NCI-H1092 treated with DMSO at 0.1 percent for 48 hours (cell line): Measurements from ENCODE around the gene ETNK1.
A peak's percentile ranks its signal among the peaks of the same experiment; 100 is the strongest.

Experiments
- DNase-seq: peaks from one replicate; lab custom pipeline; 2025; lab: John Stamatoyannopoulos, UW

The ETNK1 gene

DNA sequence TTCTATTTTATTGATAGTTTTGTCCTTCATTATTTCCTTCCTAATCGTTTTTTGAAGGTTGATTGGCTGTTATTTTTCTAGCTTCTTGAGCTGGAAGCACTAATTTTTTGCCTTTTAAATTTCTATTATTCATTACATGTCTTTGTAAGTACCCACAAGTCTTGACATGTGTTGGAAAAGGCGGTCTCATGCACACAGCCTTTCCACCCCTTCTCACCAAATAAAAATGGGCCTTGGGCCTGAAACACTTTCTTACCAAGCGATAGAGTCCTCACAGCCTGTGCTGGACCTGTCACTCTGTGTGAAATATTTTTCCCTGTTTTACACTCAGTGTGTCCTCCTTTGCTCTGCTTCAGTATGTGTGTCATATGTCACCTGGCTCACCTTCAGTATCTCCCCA, 9.9 kb downstream of the ETNK1 start:
- DNase-seq = no peak

DNA sequence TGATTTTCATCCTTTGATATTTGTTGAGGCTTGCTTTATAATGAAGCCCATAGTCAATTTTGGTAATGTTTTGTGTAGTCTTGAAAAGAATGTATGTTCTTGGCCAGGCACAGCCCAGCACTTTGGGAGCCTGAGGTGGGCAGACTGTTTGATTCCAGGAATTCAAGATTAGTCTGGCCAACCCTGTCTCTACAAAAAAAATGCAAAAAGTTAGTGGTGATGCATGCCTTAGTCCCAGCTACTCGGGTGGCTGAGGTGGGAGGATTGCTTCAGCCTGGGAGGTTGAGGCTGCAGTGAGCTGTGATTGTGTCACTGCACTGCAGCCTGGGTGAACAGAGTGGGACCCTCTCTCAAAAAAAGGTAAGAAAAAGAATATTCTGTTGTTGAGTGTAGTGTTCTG, 10.8 kb downstream of the ETNK1 start:
- no peak for DNase-seq

DNA sequence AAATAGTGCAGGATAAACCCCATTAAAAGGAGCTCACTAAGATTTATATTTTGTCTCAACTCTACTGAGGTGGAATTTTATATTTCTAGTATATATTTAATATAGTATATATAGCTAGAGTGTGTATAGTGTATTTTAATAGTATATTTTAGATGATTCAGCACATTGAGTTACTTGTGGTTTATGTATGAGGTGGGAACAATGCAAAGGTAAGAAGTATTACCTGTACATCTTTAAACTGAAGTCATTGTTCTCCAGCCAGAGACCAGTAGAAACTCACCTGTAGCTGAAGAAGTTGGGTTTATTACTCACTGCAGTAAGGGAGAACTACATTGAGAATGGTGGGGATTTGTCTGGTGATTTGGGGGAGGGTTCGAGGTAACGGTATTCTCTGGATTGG, 15.9 kb downstream of the ETNK1 start:
- DNase-seq = no peak

DNA sequence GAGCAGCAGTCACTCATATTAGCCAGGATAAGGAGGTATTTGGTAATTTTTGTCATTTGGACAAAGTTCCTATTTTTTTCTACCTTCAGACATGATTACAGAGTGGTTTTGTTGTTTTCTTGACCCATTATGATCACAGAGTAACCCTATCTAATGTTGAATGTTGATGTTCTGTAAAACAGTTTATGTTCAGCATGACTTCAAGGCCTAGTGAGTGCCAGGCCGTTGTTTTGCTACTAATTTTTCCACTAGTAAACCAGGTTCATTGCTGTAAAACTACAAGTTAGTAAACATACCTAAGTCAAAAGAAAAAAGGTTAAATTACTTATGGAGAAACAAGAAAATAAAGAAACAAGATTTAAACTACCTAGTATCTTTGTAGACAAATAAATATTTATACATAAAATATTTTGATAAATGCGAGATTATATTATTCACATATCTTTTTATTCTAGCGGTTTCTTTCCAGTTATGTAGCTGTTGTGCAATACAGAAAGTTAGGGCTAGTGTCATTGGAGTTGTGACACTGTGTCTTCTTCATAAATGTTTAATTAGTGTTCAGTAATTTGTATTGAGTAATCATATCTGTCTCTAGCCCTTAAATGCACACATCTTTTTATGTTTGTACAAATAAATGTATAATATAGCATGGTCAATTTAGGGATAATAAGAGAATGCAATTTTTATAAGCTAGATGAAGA, 16.5 kb downstream of the ETNK1 start:
- DNase-seq = no peak

DNA sequence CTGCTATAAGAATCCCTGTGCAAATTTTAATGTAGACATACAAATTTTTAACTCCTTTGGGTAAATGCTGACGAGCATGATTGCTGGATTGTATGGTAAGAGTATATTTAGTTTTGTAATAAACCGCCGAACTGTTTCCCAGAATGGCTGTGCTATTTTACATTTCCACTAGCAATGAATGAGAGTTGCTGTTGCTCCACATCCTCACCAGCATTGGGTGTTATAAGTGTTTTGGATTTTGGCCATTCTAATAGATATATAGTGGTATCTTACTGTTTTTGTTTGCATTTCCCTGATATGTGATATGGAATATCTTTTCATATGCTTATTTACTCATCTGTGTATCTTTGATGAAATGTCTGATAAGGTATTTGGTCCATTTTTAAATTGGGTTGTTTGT, 23.7 kb downstream of the ETNK1 start:
- DNase-seq = no peak

DNA sequence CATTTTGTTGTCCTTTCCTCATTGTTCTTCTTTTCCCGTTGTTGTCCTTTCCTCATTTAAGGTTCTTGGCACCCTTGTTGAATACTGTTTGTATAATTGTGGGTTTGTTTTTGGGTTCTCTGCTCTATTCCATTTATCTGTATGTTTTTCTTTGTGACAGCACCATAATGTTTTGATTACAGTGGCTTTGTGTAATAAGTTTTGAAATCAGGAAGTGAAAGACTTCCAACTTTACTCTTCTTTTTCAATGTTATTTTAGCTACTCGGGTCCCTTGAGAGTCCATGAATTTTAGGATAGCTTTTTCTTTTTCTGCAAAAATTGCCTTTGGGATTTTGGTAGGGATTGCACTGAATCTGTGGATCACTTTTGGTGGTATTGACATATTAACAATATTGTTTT, 28.1 kb downstream of the ETNK1 start:
- DNase-seq = no peak

DNA sequence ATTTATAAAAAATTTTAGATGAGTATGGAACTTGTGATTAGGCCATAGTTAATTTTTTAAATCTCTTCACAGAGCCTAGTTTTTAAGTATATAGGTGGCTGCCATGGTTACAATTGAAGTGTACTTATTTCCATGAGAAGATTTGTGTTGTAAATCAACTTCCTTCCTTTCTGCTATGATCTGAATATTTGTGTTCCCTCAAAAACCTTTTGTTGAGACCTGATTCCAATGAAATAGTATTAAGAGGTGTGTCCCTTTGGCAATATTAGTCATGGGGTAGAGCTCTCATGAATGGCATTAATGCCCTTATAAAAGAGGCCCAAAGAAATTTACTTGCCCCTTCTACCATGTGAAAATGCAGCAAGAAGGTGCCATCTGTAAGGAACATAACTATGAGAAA, 28.8 kb downstream of the ETNK1 start:
- DNase-seq = no peak

DNA sequence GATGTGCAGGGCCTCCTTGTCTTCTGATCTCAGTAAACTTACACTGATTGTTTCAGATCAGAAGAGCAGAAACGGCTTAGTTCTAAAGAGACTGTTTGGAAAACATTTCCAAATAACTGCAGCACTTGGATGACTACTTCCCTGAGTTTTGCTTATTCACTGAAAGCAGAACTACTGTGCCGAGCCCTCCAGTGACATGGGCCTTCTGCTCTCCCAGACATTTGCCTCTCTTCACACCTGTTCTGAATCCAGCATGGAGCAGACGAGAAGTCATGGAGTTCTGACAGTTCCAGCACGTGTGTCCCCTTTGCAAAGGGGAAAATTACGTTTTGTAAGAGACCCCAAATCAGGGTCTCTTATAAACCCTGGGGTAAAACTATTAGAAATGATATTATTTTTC, 31.4 kb downstream of the ETNK1 start:
- DNase-seq = no peak

DNA sequence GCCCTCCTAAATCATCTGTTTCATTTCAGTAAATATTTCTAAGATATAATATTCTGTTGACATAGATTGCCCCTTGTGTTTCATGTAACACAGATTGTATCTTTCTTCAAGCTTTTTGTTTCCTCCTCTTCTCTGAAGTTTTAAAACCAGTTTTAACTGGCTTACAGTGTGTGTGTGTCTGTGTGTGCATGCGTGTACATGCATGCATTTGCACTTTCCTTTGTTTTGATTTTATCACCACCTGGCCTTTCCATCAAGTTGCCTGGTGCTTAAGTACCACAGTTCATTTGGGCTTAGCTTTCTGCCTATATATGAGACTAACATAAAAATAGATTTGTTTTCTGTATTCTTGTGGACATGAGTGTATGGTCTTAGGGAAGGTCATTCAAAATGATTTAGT, 31.9 kb downstream of the ETNK1 start:
- no peak for DNase-seq

DNA sequence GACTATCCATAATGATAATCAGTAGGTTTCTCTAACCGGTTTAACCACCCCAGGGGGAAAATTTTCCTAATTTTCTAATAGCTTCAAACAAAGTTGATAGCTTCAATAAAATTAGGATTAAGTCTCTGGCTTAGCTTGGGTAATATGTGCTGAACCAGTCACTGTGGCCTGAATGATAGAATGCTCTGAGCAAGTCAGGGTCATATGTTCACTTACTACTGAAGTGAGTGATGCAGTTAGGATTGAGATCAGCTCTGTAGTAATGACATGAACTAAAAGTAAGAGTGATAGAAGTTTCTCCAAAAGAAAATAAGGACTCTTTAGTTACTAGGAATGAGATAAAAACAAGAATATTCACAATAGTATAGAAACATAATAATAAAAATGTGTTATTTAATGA, 32.6 kb downstream of the ETNK1 start:
- no peak for DNase-seq

DNA sequence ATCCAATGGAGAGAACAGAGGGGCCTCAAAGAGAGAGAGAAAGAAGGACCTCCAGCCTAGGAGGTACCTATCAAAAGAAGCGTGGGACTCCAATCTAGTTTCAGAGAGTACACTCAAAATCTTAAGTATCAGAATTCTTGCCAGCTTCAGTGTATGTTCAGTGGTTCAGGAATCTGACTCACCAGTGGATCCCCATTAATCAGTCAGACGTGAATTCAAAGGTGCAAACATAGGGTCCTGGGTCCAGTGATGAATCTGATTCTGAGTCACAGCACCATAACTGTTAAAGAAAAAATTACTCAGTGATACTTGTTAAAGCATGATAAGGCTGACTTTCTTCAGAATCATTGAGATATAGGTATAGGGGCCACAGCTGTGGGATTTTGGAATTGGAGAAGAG, 33.2 kb downstream of the ETNK1 start:
- DNase-seq = no peak

DNA sequence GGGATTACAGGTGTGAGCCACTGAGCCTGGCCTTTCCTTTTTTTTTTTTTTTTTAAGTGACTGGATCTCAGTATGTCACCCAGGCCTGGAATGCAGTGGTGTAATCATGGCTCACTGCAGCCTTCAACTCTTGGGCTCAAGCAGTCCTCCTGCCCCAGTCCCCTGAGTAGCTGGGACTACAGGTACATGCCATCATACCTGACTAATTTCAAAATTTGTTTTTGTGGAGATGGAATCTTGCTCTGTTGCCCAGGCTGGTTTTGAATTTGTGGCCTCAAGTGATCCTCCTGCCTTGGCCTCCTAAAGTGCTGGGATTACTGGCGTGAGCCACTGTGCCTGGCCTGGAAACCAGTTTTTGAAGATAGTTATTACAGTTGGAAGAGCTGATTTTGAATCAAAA, 37.4 kb downstream of the ETNK1 start:
- no peak for DNase-seq

DNA sequence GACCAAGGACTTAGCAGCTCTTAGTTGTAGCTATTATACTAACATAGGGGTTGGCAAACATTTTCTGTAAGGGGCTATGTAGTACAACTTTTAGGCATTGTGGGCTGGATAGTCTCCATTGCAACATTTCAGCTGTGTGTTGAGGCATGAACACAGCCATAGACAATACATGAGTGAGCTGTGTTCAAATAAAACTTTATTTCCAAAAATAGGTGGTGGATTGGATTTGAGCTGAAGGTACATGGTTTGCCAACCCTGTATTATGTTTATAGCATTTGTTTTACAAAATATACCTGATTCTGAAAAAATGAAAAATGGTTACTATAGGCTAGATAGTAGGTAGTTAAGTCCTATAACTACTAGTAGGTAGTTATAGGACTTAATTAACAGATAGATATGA, 40.5 kb downstream of the ETNK1 start:
- DNase-seq = no peak

DNA sequence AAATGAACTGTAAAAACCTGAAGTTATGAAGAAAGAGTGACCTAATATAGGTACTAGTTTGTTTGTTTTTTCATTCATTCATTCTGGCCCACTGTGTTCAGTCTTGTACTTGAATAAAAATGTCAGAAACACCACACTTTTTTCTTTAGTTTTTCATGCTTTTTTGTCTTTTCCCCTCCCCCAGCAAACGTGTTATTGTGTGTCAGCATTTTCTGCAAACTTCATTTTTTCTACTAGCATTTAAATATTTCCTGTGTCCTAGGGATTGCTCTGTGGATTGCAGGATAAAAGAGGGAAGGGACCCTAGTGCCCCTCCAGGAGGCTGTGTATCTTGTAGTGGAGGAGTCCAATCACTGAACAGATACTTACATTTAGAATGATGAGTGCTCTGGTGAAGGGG, 42.2 kb downstream of the ETNK1 start:
- no peak for DNase-seq

DNA sequence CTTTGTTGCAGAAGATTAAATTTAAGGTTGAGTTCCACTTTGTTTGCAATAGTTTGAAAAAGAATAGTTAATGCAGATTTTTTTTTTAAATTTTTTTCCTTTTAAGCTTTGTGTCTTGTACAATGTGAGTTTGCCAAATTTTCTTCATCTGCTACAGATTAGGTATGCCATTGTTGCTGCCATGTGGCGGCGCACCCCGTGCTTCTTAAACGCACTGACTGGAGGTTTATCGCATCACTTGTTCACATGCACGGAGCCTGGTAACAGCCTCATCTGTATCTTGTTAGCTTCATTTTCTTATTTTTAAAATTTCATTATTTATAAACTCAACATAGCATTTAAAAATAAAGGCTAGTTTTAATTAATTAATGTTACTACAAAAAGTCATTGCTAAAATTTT, 43.5 kb downstream of the ETNK1 start:
- DNase-seq = no peak

DNA sequence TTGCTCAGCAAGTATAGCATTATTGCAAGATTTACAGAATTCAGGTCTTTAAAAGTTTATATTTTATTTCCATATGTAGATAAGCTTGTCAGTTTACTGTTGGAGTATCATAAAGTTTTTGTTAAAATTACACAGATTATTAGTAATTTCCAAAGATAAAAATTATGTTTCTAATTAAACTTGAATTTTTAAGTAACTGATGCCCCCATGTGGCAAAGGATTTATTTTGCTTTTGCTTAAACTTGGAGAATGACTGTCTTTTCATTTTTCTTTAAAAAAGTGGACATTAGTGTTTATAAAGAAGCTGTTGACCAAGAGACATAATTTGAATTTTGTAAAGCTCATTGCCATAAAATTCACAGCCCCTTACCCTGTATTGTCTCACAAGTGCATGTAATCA, 45.8 kb downstream of the ETNK1 start:
- no peak for DNase-seq

DNA sequence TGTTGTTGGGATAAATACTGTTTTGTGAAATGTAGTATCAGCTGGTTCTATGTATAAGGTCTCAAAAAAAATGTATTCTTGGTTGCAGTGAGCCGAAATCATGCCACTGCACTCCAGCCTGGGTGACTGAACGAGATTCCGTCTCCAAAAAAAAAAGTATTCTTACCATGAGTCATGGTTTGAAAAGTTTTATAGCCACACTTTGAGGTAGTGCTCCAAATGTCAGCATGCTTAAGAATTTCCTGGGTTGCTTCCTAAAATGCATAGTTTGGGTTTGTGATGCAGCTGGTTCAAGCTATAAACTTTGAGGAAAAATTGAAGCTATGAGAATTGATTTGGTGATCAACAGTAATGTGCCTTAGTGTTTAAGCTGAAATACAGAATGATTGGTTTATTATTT, 48.0 kb downstream of the ETNK1 start:
- DNase-seq = no peak

DNA sequence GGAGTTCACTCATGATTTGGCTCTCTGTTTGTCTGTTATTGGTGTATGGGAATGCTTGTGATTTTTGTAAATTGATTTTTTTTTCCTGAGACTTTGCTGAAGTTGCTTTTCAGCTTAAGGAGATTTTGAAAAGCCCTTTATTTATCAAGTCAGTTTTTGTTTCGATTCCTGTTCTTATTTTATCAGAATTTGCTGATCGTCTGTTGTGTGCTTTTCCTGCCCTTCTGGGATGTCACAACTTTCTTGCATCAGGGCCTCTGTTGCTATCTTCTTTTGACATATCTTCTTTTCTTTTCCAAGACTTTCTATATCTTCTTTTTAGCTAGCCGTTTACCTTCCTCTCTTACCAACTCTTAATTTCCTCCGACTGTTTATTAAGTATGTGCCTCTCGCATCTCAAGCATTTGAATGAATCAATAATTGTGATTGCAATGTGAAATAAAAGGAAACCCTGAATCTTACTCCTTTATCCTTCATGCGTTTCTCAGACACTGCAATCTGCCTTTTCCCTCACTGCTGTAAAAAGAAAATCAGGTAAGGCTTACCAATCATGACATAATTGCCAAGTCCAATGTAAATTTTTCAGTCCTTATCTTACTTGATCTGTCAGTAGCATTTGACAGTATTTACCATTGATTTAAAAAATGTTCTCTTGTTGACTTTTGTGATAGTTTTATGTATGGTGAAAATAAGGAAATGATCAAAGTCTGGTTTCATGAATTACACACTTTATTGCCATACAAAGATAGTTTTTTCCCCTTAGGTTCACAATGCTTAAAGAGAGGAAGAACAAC, 53.0 kb downstream of the ETNK1 start:
- no peak for DNase-seq

DNA sequence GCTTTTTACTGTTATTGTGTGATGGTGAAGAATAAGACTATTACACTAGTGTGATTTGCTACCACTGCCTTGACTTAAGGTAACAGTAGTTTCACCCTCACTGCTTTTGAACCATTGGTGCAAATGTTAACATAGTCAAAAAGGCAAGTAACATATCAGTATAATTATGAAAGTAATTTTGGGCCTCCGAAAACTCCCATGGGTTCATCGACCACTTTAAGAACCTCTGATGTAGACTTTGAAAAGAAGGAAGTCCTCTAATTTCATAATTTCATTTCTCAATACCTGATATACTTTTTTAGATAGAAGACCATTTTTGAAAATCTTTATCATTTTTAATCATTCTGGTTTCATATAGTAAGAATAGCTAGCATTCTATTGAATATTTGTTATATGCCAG, 57.7 kb downstream of the ETNK1 start:
- DNase-seq = no peak

DNA sequence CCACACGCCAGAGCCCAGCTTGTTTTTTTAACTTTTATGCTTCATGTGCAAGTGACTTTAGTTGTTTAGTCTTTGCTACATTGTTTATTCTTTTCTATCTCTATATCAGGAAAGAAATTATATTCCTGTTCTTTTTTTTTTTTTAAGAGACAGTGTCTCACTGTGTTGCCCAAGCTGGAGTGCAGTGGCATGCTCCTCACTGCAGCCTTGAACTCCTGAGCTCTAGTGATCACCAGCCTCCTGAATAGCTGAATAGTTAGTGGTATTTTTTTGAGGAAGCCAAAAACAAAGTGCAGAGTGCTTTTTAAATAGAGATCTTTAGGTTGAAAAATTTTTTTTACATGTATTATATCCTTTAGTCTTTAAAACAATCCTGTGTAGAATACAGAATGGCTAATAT, 58.2 kb downstream of the ETNK1 start:
- DNase-seq = no peak

DNA sequence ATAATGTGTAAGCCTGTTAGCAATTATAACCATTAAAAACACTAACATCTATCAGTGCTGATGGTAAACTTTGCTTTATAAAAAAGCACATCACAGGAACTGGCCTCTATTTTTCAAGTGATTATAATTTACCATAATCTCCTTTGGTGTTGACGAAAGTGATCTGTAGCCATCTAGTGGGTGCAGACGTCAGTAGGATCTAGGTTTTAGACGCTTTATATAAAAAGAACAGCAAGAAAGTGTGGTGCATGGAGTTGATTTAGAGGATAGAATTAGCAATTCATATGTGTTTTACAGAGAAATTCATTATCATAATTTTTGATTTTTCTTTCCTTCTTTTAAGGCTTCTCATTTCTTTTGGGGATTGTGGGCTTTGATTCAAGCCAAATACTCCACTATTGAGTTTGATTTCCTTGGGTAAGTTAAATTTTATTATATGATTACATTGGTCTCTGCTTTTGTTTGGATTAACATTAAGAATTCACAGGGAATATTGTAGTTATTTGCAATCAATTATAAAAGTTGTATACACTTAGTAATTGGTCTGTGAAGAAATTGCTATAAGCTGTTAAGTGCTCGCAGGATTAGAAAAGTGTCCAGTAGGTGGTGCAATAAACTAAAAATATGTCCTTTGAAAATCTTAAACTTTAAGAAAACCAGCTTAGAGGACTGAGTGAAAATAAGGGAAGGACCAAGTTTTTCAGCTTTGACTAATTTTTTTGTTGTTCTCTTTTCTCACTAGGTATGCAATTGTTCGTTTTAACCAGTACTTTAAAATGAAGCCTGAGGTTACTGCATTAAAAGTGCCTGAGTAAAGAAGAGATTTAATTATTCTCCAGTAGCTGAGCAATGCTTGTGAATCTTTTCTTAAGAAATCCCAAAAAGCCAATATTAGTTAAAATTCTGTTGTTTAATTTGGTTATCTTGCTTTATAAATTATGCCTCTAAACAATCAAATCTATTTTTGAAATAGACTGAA, 59.5 kb downstream of the ETNK1 start:
- DNase-seq = peak; percentile 5

DNA sequence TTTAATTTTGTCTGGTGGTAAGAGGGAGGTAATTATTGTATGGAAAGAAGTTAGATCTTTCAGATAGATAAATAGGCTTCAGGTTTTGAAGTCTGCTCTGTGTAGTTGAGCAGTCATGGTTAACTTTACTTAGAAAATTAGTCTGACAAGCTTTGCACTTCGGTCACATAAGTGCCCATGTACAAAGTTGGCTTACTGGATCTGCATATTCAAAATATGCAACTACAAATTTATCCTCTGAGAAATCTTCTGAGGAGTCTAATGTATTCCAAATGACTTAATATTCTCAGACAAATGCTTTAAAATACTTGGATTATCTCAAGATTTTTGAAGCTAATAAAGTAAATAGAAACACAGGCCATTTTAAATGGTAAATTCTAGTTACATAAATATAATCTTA, 61.2 kb downstream of the ETNK1 start:
- DNase-seq = no peak
